NK-92 treated with Interleukin-12 subunit alpha and Interleukin-12 subunit beta, amount 100 ng/mL, for 24 hours (cell line): ENCODE measurements around the gene OSBPL7.

Experiments used
- DNase-seq: peaks from one replicate; lab custom pipeline; 2025; lab: John Stamatoyannopoulos, UW

OSBPL7 gene

GRCh38 chr17:47847341-47848197 lies 26.0 kb upstream of the OSBPL7 start:
- no peak for DNase-seq

GRCh38 chr17:47846716-47847340 lies 25.2 kb upstream of the OSBPL7 start:
- DNase-seq: no peak

- DNase-seq: no peak
These were observed 24.1 kb upstream of the OSBPL7 start for GRCh38 chr17:47845716-47846075.

- DNase-seq: no peak
These were observed 23.5 kb upstream of the OSBPL7 start for GRCh38 chr17:47844814-47845715.

GRCh38 chr17:47844227-47844626 lies 22.6 kb upstream of the OSBPL7 start:
- DNase-seq: no peak

DNA sequence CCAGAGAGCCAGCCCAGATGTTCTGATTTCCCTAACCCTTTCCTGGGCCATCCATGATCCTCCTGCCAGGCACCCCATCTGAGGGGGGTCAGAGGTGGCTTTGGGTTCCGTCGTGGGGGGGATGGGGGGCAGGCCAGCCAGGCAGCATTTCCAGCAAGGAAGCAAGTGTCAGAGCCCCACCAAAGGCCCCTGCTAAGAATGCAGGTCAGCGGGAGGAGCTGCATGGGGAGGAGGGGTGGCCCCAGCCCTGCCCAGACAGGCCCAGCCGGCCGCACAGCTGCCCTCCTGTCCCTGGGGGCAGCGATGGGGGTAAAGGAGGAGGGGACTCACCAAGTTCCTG lies 21.8 kb upstream of the OSBPL7 start:
- no peak for DNase-seq

DNA sequence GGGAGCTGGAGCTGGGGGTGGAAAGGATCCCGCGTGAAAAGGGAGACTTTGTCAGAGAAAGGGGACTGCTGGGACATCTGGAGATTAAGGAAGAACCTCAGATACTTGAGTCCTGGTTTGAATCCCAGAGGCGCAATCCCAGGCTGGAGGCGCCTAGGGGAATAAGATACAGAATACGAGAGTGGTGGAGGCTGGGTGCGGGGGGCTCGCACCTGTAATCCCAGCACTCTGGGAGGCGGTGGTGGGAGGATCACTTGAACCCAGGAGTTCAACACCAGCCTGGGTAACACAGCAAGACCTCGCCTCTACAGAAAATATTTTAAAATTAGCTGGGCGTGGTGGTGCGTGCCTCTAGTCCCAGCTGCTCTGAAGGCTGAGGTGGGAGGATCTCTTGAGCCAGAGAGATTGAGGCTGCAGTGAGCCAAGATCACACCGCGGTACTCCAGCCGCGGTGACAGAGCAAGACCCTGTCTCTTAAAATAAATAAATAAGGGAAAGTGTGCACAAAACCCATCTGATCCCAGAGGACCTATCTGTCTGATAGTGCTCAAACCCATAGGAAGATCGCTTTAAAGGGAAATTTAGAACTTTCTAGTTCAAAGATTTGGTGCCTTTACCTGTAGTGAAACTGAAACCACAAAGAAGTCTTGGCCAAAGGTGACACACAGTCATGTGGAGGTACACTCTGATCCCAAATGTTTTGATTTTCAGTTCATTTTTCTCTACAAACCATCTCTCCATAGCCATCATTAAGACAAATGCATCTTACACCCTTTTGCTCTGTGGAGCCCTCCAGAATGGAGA lies 20.1 kb upstream of the OSBPL7 start:
- DNase-seq: no peak

DNA sequence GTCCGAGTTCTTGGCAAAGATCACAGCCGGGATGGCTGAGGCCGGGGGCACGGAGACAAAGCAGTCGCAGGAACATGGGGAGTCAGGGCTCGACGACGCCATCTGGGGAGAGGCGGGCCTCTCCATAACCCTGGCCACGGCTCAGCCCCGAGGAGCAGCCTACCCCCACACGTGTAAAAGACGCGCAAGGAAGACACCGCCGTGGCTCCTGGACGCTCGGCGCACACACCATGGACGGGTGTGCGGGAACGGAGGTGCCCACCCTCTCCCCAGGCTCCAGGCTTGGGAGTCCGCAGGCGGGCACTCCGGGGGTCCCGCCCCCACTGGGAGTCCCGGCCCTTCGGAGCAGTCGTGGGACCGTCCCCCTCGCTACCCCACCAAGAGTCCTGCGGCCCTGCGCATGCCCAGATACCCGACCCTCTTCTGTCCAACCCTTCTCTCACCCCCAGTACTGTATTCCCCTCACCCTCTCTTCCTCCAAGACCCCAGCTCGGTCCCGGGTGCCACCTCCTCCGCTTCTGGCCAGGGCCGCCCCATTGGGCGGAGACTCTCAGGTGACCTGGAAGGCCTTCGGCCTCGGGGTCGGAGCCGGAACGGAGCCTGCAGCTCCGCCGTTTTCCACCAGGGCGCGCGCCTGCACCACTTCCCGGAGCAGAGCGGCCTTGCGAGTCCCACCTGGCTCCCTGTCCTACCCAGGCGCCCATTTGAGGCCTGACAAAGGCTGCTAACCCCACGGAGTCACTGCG lies 19.3 kb upstream of the OSBPL7 start, which contains the start of gene SCRN2:
TSS of gene SCRN2 (minus strand) at position 532 of the 746 bp plus-strand sequence. CDS start at position 102, 430 bp downstream.
- peak; percentile 78 for DNase-seq

DNA sequence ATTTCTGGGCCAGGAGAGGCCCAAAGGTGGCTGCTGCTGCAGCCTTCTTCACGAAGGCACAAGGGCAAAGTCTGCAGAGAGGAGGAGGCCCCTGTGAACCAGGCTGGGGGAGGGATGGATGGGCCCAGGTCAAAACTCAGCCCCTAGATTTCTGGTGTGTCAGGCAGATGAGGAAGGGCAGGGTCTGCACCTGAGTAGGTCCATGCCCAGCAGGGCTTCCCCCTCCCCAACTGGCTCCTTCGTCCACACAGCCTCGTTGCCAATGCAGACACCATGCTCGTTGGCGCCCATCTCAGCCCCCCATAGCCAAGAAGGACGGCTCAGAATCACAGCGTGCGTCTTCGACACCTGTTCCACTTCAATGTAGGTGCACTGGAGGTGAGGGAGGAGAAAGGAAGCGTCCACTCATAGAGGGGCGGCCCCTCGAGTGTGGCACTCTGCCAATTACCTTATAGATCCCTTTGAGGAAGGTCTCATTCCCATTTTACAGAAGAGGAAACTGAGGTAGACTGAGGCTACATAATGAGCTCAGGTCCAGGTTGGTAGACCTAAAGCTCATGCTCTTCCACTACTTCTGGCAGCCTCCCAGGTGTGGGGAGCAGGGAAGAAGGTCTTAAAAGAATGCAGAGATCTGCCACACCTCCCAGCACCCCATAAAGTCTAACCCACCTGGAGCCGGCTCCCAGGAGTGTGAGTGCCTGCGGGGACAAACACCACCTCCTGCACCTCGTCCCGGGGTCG lies 18.6 kb upstream of the OSBPL7 start:
- no peak for DNase-seq

DNA sequence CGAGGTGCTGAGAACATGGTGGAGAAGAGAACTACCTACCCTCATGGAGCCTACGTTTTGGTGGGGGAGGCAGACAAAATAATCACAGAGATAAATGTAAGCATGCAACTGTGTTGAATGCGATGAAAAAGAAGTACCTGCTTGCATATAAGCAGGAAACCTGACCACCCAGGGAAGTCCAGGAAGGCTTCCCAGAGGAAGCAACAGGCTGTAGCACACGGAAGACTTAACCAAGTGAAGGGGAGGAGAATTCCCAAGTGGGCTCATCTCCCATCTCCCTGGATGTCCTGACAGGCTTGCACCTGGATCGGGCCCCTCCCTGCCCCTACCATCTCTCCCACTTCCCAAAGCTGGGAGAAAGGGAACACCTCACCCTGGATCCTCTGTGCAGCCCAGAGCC lies 17.5 kb upstream of the OSBPL7 start:
- DNase-seq: no peak

DNA sequence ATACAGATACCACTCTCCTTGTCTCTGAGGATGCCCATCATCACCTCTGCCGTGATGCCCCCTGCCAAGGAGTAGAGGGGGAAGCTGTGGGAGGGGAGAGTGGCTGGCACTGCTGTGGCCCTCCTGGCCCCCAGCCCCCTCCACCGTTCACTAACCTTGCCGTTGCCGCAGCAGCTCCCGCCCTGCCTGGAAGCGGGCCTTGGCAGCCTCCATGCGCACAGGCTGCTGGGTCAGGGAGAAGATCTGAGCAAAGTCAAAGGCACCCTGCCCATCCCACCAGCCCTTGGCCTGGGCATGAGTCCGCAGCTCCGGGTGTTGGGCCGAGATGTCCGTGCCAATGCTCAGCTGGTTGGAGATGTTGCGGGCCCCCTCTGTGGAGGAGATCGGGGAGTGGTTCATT lies 17.0 kb upstream of the OSBPL7 start:
- no peak for DNase-seq

DNA sequence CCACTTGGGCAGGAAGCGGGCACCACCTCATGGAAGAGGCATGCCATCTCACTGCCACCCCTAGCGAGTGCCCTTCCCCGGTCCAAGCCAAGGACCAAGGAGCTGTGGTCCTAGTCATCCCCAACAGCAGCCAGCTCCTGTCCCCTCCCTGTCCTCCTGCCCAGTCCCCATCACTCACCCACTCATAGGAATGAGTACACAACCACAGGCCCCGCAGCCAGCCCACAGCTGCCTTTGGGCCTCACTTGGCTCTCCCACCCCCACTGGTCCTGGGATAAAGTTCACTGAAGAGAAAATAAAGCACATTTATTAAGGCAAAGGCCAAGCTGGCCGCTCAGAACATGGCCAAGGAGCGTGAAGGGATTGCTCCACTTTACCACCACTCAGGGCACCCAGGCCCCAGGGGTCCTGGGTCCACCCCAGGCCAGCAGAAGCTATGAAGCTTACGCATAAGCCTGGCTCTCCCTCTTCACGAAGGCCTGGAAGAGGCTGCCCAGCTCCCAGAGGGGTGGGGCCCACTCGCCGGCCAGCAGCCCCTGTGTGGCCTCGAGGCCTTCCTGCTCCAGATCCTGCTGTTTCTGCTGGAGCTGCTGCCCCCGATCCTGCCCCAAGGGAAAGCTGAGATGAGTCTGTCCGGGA lies 15.9 kb upstream of the OSBPL7 start:
- DNase-seq: no peak

- no peak for DNase-seq
These were observed 15.0 kb upstream of the OSBPL7 start for GRCh38 chr17:47836601-47837000.

DNA sequence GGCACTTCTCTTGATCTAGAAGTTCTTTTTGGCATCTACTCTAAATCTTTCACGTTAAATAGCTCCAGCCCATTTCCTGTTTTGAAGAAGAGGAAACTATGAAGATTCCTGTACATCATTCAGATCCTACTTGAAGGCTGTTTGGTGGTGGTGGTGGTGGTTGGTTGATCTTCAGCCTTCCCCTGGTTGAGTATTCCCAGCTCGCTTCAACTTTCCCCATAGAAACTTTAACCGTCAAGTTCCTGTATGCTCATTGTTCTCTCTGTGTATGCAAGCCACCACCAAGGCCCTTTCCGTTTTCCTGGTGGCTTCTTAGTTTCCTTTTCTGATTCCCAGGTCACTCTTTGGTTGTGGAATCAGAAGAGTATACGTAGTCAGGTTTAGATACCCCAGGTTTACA lies 13.2 kb upstream of the OSBPL7 start:
- DNase-seq: no peak

GRCh38 chr17:47831934-47832327 lies 10.3 kb upstream of the OSBPL7 start:
- no peak for DNase-seq

DNA sequence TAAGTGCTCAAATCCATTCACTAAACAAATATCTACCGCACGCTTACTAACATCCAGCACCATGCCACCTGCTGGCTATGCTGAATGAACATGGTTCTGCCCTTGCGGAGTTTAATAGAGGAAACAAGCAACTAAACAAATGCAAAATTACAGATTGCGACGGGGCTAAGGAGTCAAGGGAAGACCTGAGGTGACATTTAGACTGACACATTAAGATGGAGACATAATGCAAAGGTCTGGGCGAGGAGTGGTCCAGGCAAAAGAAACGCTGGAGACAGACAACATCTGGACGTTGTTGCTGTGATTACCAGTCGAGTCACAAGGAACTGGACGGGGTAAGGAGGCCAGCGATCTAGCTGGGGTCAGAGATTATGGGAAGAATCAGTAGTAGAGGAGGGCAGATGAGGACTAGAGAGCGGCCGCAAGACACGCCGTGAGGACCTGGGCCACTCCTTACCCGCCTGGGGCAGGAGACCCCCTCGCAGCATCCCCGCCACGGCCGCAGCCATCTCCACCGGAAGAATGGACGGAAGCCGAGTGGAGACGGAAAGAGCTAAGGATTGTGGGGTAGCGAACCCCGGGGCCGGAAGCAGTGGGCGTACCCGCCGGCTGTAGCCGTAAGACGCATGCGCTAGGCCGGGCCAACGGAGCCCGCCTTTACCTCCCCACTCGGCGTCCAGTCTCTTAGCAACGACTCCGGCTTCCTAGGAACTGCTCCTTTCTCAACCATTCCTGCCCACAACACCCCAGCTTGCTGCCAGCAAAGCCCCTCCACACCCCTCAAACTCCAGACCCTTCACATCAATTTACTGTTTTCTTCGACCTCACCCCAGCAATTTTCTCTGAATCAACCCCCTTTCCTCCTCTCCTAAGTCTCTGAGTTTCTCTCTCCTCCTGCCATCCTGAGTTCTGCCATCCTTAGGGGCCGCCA lies 9.7 kb upstream of the OSBPL7 start, which contains the start of the genes LRRC46 and MRPL10:
TSS of gene LRRC46 (plus strand) at position 668 of the 931 bp plus-strand sequence. CDS start 320 bp downstream, outside the sequence.
TSS of gene MRPL10 (minus strand) at position 539 of the 931 bp plus-strand sequence. CDS start at position 509, 30 bp downstream.
- DNase-seq: peak; percentile 92

- DNase-seq: no peak
These were observed 8.9 kb upstream of the OSBPL7 start for GRCh38 chr17:47830396-47831002.

- peak; percentile 68 for DNase-seq
These were observed 8.3 kb upstream of the OSBPL7 start for GRCh38 chr17:47829870-47830269.
